Psoas muscle (tissue), 8 donors: ENCODE results near the gene AURKB. TPM values are rescaled to one million over a fixed set of nuclear protein-coding genes. Genes with fewer than 3 reads are reported as not detected.
A peak's percentile ranks its signal among the peaks of the same experiment; 100 is the strongest.
"Not testable (repeated sequence)": the region's sequence is repeated elsewhere in the genome, so short reads cannot be mapped to it uniquely, and the experiment has no call there.

Experiments used
- ATAC-seq, 4 donors: fragments of 200-7000 bp; cut with Tn5 transposase; one replicate each; pipeline ENCODE4 v1.9.1; 2020; ENCODE audit warnings: moderate library complexity in 3 of 4, mild to moderate bottlenecking in 2 of 4
- DNase-seq, 2 donors: peaks; one replicate each; pipeline ENCODE4 v3.0.0-alpha.2; 2020
- H3K27ac ChIP-seq: fragments of 200-600 bp; one replicate; pipeline ENCODE4 v1.8.0; 2022
- H3K27me3 ChIP-seq, 3 donors: fragments of 200-600 bp in 1 of 3; one replicate each; pipeline versions ENCODE4 v1.6.1 to v1.8.0; 2013 to 2022; ENCODE audit warnings: low read length in 2 of 3, mild to moderate bottlenecking in 2 of 3, moderate library complexity in 1 of 3; ENCODE audit not compliant: insufficient read depth in 3 of 3
- H3K36me3 ChIP-seq, 2 donors: fragments of 200-600 bp in 1 of 2; one replicate each; pipeline versions ENCODE4 v1.6.1 to v1.8.0; 2013 to 2022; ENCODE audit warnings: low read depth in 1 of 2, mild to moderate bottlenecking in 1 of 2, moderate library complexity in 1 of 2; ENCODE audit not compliant: insufficient read depth in 1 of 2
- H3K4me1 ChIP-seq: fragments of 200-600 bp; one replicate; pipeline ENCODE4 v1.8.0; 2022
- H3K4me3 ChIP-seq: fragments of 200-600 bp; one replicate; pipeline ENCODE4 v1.8.0; 2022; ENCODE audit warnings: mild to moderate bottlenecking
- H3K9me3 ChIP-seq: fragments of 200-600 bp; one replicate; pipeline ENCODE4 v1.8.0; 2022
- CTCF ChIP-seq: fragments of 200-600 bp; IDR thresholded peaks from one replicate; pipeline ENCODE4 v1.8.0; 2022; ENCODE audit warnings: antibody characterized with exemption
- WGBS, 3 donors: extraction: QIAGEN DNeasy Blood & Tissue Kit; methylation state at CpG; one replicate each; pipeline versions ENCODE4 v1.1.6 to v1.1.7; 2013; 5-methylcytosine and 5-hydroxymethylcytosine counted together
- intact Hi-C, 2 donors: fragments of 100-400 bp; cut with DNase I; formaldehyde crosslinking; loops; one replicate each; pipeline versions ENCODE4 v1.11.0 to v1.14.2; 2022
- polyA plus RNA-seq, 3 donors: library from polyadenylated mRNA; stranded (reverse); fragments of 200-250 nt; gene quantifications; one replicate each; pipeline ENCODE4 v1.2.3, GENCODE V29; 2013
- total RNA-seq, 4 donors: library from RNA; stranded (reverse); fragmentation: NEBNext Ultra II Directional in 2 of 4; extraction: Animal tissue kit (Norgen Biotek cat#: 25700) in 2 of 4; gene quantifications; one replicate each; pipeline versions ENCODE4 v1.2.1 to v1.2.4, GENCODE V29; 2021 to 2023
- donor health status: healthy with polysubstance abuse.
- donor health status: DM: no; HTN: no; CAD: no; lungs with moderate emphysema.
- donor health status: Bipolar disorder and iron deficiency.
- donor health status: healthy.
- donor health status: DM: yes; HTN: yes; CAD: no.
- donor health status: DM: no; HTN: no; CAD: no.
- donor health status: DM: no; HTN: no; CAD: no.
- donor health status: DM: yes; HTN: yes; CAD: no.

Gene AURKB
- total and polyA plus RNA-seq, 7 donors, result 0.39 to 1.1 TPM; not detected in 5

DNA sequence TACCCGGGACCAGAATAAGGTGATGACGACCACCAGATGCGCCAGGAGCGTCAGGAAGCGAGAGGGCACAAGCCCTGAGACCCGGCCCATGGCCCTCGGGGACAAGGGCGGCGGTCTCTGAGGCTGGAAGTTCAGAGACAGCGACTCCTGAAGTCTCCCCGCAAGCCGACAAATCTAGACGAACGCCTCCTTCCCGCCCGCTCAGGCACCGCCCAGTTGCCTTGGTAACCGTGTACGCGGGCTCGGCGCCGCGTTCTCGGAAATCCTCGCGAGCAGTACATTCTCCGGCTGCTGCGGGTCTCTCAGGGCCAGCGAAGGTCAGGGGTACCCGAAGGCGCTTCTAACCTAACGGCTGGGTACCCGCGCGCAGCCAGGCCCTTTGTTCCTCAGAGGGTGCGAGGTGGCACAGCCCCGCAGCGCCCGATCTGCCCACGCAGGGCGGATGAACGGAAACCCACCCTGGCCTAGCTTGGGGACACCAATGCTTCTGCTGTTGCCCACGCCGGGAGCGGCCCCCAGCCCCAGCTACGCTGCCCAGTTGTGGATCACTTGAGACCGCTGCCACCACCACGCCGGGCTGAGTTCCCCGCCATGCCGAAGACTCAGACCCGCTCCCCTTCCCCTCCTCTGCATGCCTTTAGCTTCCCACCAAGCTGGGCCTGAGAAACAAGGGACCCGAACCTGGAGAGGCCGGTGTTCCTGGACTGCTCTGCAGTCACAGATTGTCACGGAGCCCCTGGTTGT is 34.0 kb downstream of the AURKB start, which contains the start of gene TMEM107:
TMEM107 (minus strand) TSS at position 184 of the 744 bp plus-strand sequence; CDS start at position 90, 94 bp downstream.
- peak within 1 kb of the TSS; percentile 37 for H3K27ac ChIP-seq
- intact Hi-C loops, result loop anchor here in 1 of 2 donors (5.0 kb wide), 1 partner anchor 51 kb away; no protein-coding TSS in a partner anchor
- H3K9me3 ChIP-seq, result no peaks in the 10 kb centered on the region
- DNase-seq, result peak; percentile 86 to 90
- H3K27me3 ChIP-seq, result no peaks in the 10 kb centered on the region
- H3K4me1 ChIP-seq, result peaks cover 12% of the 10 kb centered on the region
- ATAC-seq, result peak; percentile 45 to 62 (median 48)
- H3K4me3 ChIP-seq, result peak within 1 kb of the TSS; percentile 75
- WGBS, 3 donors, result 5 to 6% (median 5%) methylated on average over 48 to 56 of the region's 56 CpGs
- H3K36me3 ChIP-seq, result no peaks in the 10 kb centered on the region
- TF ChIP-seq CTCF, result no peak

DNA sequence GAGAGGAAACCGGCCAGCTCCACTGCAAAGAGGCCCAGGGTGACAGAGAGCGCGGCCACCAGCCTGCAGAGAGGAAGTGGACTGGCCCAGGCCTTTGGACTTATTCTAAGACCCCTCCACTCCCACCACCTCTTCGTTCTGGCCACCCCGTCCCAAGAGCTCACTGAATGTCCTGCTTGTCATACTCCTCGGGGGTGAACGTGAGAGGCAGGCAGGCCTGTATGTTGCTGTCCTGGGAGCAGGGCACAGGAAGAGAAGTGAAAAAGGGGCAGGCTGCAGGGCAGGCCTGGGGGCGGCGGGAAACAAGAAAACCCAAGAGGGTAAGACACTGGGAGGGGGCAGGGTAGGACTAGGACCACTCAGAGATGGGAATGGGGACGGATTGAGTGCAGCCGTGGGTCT is 34.6 kb downstream of the AURKB start:
- Histone ChIP-seq H3K4me3 (peak overlapping the region; percentile 75), H3K9me3 (no peaks in the 10 kb centered on the region), H3K27ac (peak overlapping the region; percentile 37), H3K4me1 (peaks cover 12% of the 10 kb centered on the region), H3K27me3 (no peaks in the 10 kb centered on the region), H3K36me3 (no peaks in the 10 kb centered on the region)
- no peak for TF ChIP-seq CTCF
- DNase-seq (no peak), ATAC-seq (peak in 1 of 4 donors; percentile 2)
- 25 to 35% (median 29%) methylated on average over 11 of the region's 11 CpGs for WGBS, 3 donors
- intact Hi-C loops, result loop anchor here in 1 of 2 donors (5.0 kb wide), 1 partner anchor 52 kb away; no protein-coding TSS in a partner anchor

GRCh38 chr17:8173871-8174322 is 36.5 kb downstream of the AURKB start:
- intact Hi-C loops, result no loop called here
- no peak for DNase-seq
- Histone ChIP-seq H3K27ac (peak overlapping the region; percentile 92), H3K9me3 (no peaks in the 10 kb centered on the region), H3K4me1 (peaks cover 12% of the 10 kb centered on the region), H3K27me3 (no peaks in the 10 kb centered on the region), H3K4me3 (peak overlapping the region; percentile 63), H3K36me3 (no peaks in the 10 kb centered on the region)
- no peak for TF ChIP-seq CTCF
- WGBS, 3 donors, result 4 to 6% (median 4%) methylated on average over 14 of the region's 14 CpGs
- ATAC-seq, result no peak

DNA sequence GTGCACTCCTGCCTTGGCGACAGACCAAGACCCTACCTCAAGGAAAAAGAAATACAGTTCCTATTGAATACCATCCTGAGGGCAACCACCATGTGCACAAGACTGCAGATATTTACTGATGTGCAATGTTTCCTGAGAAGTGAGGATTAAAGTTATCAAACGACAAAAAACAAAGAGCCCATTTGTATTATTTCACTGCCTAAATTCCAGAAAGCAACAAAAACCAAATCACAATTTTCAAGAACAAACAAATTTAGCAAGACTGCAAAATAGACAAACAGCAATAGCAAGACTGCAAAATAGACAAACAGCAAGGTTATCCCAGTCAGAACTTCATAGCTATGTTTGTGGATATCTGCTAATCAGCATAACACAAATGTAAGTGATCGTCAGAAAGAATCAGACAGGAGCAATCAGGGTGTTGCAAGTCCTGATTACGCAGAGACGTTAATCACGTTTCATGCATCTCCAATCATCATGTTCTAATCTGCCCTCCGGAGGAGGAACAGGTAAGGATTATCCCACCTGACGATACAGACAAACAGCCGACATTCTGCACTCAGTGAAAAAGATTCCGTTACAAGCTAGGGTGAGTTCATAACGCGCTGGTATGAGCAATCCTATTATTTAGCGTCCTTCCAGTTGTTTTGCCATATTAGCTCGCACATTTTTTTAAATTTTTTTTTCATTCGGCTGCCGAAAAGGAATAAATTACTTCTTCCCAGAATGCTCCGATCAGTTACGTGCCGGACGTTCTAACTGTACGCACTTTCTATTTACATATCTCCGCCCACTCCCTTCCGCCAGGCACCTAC is 37.1 kb downstream of the AURKB start:
- Histone ChIP-seq H3K9me3 (no peaks in the 10 kb centered on the region), H3K4me1 (peaks cover 12% of the 10 kb centered on the region), H3K27ac (peak overlapping the region; percentile 92), H3K27me3 (no peaks in the 10 kb centered on the region), H3K36me3 (no peaks in the 10 kb centered on the region), H3K4me3 (peak overlapping the region; percentile 63)
- DNase-seq (peak; percentile 67 to 79), ATAC-seq (peak; percentile 89 to 92 (median 90))
- TF ChIP-seq CTCF, result no peak
- 0 to 1% (median 0%) methylated on average over 23 of the region's 23 CpGs for WGBS, 3 donors
- intact Hi-C loops, result no loop called here

DNA sequence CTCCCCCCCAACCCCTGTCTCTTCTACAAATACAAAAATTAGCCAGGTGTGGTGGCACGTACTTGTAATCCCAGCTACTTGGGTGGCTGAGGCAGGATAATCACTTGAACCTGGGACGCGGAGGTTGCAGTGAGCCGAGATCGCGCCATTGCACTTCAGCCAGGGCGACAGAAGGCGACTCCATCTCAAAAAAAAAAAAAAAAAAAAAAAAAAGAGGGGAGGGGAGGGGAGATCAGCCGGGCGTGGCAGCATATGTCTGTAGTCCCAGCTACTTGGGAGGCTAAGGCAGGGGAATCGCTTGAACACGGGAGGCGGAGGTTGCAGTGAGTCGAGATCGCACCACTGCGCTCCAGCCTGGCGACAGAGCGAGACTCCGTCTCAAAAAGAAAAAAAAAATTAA is 40.2 kb downstream of the AURKB start:
- H3K4me1 ChIP-seq, H3K27ac ChIP-seq, ATAC-seq, H3K27me3 ChIP-seq, H3K36me3 ChIP-seq, H3K4me3 ChIP-seq, H3K9me3 ChIP-seq, intact Hi-C loops: not testable (repeated sequence)
- DNase-seq, result peak in 1 of 2 donors; percentile 4
- WGBS, 3 donors, result 82 to 86% (median 83%) methylated on average over 19 of the region's 19 CpGs
